Heart left ventricle (tissue), 13 donors: ENCODE measurements around the gene RPS13.

Experiments used
- POLR2A ChIP-seq, 2 donors: fragments of 450-650 bp; IDR thresholded peaks; one replicate each; pipeline ENCODE4 v1.6.1; 2017; ENCODE audit warnings: antibody characterized with exemption in 2 of 2, mild to moderate bottlenecking in 2 of 2, moderate library complexity in 2 of 2
- TF ChIP-seq, protein P1 (sequence below), 12 donors: fragments of 200-600 bp; sonication (generic) in 4 of 12; IDR thresholded peaks; one replicate each; pipeline versions ENCODE4 v1.5.0 to v1.8.0; 2018 to 2022; ENCODE audit warnings: antibody characterized with exemption in 12 of 12, mild to moderate bottlenecking in 5 of 12
- donor health status: ischemic (EF 13 %, LVEDD 7.1; RV severe dilation, severe dysfunction).
- donor health status: DM: no; HTN: yes; CAD: no.
- donor health status: DM: no; HTN: no; CAD: no.
- donor health status: ischemic (EF 25% LVEDD 6.9; RV normal size, moderate dysfunction).
- donor health status: ischemic (EF 25% LVEDD 5.7; RV mildly dilated, moderate dysfunction).
- donor health status: ischemic (EF 35%, LVEDD 5.7; RV mildly dilated, moderate dysfunction).
- donor health status: nonischemic (EF 11% LVEDD 7.7; RV severe dilation, severe dysfunction).
- donor health status: DM: yes; HTN: yes; CAD: no.
- donor health status: PGD.
- donor health status: ischemic (EF 29% LVEDD 5.4; RV normal size, mild dysfunction).
- donor health status: nonischemic (EF 23%, LVEDD 6.1; RV moderate dilation, normal function).

DNA sequence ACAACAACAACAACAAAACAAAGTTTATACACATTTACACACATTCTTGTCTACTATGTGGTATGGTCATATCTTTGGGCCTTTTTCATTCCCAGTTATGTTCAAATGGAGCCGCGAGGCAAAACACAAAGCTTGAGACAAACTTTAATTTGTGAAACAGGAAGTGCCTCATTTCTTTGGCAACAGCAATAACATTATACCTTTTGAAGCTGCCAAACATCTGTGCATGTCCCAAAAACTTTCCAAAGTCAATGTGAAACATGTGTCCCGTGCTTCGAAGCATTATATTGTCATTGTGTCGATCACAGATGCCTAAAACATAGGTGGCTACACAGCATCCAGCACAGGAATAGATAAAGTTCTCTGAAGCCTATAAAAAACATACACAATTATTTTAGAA, 25.0 kb upstream of the RPS13 start:
- TF ChIP-seq, protein P1, sequence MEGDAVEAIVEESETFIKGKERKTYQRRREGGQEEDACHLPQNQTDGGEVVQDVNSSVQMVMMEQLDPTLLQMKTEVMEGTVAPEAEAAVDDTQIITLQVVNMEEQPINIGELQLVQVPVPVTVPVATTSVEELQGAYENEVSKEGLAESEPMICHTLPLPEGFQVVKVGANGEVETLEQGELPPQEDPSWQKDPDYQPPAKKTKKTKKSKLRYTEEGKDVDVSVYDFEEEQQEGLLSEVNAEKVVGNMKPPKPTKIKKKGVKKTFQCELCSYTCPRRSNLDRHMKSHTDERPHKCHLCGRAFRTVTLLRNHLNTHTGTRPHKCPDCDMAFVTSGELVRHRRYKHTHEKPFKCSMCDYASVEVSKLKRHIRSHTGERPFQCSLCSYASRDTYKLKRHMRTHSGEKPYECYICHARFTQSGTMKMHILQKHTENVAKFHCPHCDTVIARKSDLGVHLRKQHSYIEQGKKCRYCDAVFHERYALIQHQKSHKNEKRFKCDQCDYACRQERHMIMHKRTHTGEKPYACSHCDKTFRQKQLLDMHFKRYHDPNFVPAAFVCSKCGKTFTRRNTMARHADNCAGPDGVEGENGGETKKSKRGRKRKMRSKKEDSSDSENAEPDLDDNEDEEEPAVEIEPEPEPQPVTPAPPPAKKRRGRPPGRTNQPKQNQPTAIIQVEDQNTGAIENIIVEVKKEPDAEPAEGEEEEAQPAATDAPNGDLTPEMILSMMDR (IDR thresholded peaks at IDR 0.05) = no peak
- no peak for TF ChIP-seq POLR2A (IDR thresholded peaks at IDR 0.05)
